HG03103 (cell line): ENCODE results near the gene RMI2.

Source experiments
- ATAC-seq: cut with Tn5 transposase; IDR thresholded peaks from one replicate; pipeline ENCODE4 v1.9.1; 2021; ENCODE audit warnings: low read depth; ENCODE audit not compliant: unreplicated experiment

Gene RMI2

GRCh38 chr16:11379420-11379819, 34.2 kb downstream of the RMI2 start:
- ATAC-seq, result no peak

GRCh38 chr16:11380836-11381235, 35.6 kb downstream of the RMI2 start:
- ATAC-seq, result no peak

- ATAC-seq, result no peak
Measured at GRCh38 chr16:11383481-11384183, 38.4 kb downstream of the RMI2 start.

GRCh38 chr16:11384184-11384955, 39.1 kb downstream of the RMI2 start:
- no peak for ATAC-seq

- ATAC-seq, result no peak
Measured at GRCh38 chr16:11384956-11385586, 39.8 kb downstream of the RMI2 start.

- no peak for ATAC-seq
Measured at GRCh38 chr16:11386054-11386680, 40.9 kb downstream of the RMI2 start.

- ATAC-seq, result no peak
Measured at GRCh38 chr16:11386791-11387546, 41.7 kb downstream of the RMI2 start.

GRCh38 chr16:11389083-11389482, 43.8 kb downstream of the RMI2 start:
- ATAC-seq, result no peak

- no peak for ATAC-seq
Measured at GRCh38 chr16:11389631-11390565, 44.6 kb downstream of the RMI2 start.

GRCh38 chr16:11390573-11391495, 45.6 kb downstream of the RMI2 start:
- ATAC-seq, result no peak

- ATAC-seq, result no peak
Measured at GRCh38 chr16:11391576-11391975, 46.3 kb downstream of the RMI2 start.

GRCh38 chr16:11392041-11392581, 46.9 kb downstream of the RMI2 start:
- ATAC-seq, result no peak

GRCh38 chr16:11393366-11393765, 48.1 kb downstream of the RMI2 start:
- ATAC-seq, result no peak

GRCh38 chr16:11393861-11394592, 48.8 kb downstream of the RMI2 start:
- no peak for ATAC-seq

GRCh38 chr16:11394593-11394960, 49.3 kb downstream of the RMI2 start:
- no peak for ATAC-seq

GRCh38 chr16:11395008-11395948, 50.0 kb downstream of the RMI2 start:
- no peak for ATAC-seq

GRCh38 chr16:11395949-11396240, 50.6 kb downstream of the RMI2 start:
- ATAC-seq, result no peak
